NK-92 treated with Interleukin-12 subunit alpha and Interleukin-12 subunit beta, amount 100 ng/mL, for 24 hours (cell line): ENCODE results near the gene NALCN.

Experiments
- DNase-seq: peaks from one replicate; lab custom pipeline; 2025; lab: John Stamatoyannopoulos, UW

Gene NALCN

DNA sequence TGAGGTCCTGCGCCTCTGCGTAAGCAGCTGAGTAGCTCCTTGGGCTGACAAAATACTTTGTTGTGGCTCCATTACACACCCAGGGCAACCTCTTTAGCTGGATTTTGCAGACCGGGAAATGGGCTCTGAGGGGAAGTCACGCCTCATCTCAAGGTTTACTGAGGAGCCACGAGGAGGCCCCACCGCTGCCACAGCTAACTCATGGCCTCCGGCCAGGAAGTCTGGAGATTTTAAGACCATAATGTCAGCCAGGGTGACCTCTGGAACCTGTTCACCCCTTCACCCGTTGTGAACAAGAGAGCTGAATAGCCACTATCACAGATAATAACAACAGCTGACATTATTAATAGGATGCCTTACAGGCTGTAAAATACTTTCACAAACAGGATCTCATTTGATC is 390.4 kb downstream of the NALCN start:
- DNase-seq, result no peak

GRCh38 chr13:101025519-101025918 is 390.8 kb downstream of the NALCN start:
- no peak for DNase-seq

DNA sequence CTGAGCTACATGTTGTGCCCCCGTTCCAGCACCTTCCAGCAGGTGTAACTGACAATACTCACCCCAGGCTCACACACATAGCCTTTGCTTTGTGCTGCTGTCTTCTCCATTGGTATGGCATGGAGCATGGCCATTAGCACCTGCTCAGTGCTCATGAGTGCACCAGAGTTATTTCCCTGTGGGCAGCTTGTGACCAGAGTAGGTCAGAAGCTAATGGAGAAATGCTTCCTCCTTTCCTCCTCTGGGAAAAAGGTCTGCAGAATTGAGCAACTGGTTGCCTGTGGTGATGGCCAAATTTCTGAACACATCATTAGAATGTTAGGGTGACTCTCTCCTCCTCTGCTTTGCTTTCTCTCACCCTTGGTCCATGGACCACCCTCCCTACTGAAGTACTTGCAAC is 397.2 kb downstream of the NALCN start:
- no peak for DNase-seq

- no peak for DNase-seq
These were observed 397.6 kb downstream of the NALCN start for GRCh38 chr13:101018720-101019119.

GRCh38 chr13:101017123-101017872 is 399.0 kb downstream of the NALCN start:
- no peak for DNase-seq

GRCh38 chr13:101016475-101016874 is 399.8 kb downstream of the NALCN start:
- no peak for DNase-seq

DNA sequence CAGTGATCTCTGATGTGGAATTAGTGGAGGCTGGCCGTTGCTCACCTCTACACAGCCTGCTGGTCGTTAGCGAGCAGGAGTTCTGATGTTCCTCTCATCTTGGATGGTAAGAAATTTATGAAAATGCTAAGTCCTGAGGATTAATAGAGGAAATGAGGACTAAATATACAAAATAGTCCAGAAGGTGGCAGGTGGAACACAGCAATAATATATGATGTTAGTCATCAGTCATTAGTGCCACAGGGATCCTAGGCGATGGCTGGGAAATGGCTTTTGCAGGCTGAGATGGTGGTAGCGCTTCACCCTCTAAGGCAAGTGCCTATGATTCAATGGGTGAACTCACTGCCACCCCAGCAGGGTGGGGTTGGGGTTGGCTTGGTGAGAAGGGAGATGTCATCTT is 403.1 kb downstream of the NALCN start:
- no peak for DNase-seq

DNA sequence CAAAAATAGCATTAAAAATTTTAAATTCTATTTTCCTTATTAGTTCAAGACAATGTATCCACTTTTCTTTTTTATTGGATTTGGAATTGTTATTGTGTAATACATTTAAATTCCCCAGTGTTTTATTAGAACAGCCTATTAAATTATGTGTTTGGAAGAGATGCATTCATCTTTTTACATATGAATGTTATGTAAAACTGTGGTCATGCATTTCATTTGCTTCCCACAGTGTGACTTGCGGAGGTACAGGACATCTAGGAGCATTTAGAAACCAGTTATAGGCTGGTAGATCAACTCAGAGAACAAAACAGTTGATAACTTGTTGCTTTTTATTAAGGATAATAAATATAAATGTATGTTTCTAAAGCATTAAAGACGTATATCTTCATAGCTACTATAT is 406.2 kb downstream of the NALCN start:
- DNase-seq, result no peak

GRCh38 chr13:101007245-101007644 is 409.1 kb downstream of the NALCN start:
- no peak for DNase-seq
